GM18498 (cell line): ENCODE measurements around the gene ZNF652.
"Not testable (repeated sequence)": the region's sequence is repeated elsewhere in the genome, so short reads cannot be mapped to it uniquely, and the experiment has no call there.

Source experiments
- ATAC-seq: cut with Tn5 transposase; IDR thresholded peaks from one replicate; pipeline ENCODE4 v1.9.1; 2021; ENCODE audit warnings: mild to moderate bottlenecking, moderate library complexity; ENCODE audit not compliant: unreplicated experiment

Gene ZNF652

DNA sequence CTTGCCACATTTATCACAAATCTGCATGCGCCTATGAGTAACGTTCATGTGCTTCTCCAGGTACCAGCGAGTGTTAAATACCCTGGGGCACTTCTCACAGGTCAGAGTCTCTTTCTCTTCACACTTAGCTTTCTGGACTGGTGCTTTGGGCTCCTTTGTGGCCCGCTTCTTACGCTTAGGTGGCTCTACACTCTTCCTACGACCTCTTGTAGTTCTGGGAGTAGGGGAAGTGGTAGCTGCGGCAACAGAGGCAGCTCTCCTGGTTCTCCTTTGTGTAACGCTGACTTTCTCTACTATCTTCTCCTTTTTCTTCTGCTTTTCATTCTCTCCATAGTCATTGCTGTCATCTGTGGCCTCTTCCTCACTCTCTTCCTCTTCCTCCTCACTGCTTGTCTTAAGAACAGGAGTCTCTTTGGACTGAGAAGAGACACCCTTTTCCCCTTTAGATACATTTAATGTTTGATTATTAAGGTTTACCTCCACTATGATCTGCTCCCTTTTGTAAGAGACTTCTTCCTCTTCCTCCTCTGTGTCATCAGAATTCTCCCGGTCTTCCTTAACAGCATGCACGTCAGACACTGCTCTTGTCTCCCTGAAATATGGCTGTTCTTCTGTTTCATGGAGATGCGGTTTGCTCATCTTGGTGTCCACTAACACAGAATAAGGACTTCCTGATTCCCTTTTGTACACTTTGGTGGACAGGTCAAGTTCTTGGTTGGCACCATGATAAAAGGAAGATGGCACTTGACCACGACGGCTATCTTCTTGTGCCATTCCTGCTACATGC, 45.0 kb downstream of the ZNF652 start:
- no peak for ATAC-seq

DNA sequence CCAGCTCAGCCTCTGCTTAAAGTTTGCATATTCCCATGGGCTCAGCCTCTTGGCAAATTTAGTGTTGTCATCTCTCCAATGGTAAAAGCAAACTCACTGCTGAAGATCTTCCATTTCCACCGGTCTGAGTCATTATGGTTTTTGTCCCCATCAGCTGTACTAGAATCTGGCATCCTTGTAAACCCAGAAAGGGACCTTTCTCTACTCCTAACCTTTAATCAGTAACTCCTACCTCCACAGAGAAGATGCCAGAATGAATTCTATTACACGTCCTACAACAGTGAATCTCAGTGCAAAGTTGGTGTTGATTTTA, 45.8 kb downstream of the ZNF652 start:
- no peak for ATAC-seq

DNA sequence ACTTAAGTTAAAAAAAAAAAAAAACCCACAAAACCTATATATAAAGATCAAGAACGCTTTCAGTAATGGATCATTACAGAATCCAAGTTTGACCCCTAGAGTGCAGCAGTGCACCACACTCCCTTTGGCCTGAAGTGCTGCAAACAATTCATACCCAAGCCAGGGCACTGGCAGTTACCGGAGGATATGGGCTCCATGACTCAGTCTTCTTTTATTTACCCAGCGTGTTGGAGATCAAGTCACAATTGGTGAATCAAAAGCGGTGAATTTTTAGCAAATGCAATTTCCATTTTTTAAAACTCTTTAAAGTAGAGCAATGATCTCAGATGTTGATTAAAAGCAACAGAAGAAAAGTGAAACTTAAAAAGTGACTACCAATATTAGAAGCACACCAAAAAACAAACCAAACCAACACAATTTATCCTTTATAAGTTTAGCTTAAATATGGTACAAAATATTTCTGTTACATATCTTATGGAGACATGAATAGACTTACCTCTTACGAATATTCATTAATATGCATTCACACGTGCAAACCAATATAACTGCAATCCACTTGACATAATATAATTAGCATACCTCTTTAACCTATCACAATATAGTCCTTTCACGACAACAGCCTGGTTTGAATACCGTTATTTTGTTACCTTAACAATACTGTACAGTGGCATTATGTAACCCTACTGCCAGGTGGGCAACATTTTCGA, 46.3 kb downstream of the ZNF652 start:
- peak; percentile 76 for ATAC-seq

DNA sequence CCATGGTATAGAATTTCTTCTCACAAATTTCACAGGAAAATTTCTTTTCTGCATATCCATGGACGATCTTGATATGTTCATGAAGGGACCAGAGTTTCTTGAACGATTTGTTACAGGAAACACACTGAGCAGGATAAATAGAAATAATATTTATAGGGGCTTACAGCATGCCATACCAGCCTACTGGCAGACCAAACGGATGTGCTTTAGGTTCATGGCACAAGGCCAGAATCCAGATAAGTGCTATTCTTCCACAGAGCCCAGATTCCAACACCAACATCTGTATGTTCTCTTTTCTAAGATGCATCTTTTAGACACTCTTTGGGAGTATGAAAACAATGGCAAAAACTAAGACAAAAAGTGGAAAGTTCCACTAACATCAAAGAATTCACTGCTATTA, 49.3 kb downstream of the ZNF652 start:
- ATAC-seq: no peak

DNA sequence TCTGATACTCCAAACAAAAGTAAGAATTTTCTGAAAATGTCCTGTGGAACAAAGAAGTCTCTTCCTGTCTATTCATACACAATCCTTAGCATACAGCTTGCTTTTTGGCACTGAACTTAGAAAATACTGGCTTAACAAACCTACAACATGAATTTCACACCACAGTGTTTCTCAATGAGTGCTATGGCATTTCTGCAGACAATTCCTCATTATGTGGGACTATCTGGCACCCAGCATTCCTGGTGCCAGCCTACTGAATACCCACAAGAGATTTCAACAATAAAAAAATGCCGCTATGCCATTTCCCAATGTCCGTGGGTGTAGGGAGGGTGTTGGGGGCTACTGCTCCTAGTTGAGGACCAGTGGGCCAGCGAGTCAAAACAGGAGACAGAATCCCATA, 62.1 kb downstream of the ZNF652 start:
- ATAC-seq: no peak

DNA sequence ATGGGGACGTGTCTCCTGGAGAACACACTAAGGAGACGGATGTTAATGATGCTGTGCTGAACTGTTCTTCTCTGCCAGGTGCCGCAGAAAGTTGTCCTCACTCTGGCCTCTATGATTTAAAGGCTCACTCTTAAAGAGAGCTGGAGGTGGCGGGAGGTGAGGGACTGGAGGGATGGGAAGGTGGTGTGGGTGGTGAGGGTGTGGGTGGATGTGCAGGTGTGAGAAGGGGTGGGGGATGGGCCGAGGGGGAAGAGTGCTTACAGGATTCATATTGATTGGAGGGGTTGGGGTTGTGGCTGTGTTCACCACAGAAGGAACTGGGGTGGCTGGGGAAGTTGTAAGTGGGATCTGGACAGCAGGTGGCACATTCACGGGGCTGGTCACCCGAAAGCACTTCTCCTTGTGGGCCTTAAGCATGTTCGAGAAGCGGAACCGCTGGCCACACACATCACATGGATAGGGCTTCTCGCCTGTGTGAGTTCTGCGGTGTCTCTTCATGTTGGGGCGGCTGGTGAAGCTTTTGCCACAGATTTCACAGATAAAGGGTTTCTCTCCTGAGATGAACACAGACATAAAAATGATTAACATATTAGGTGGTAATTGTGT, 63.6 kb downstream of the ZNF652 start:
- no peak for ATAC-seq

DNA sequence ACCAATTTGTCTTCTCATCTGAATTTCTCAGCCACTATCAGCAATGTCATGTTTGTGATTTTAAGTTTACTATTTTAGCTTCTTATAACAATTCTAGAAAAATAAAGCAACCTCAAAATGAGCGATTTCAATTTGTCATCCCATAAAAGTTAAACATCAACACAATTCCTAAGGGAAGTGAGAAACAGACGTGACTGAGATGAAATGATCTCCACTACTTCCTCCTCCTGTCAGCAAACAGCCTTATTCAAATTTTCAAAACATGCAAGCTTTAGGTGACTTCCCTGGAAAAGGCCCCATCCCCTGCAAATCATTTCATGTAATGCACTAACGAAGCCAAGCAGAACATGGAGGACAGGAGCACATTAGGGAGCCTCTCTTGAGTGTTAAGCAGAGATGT, 64.9 kb downstream of the ZNF652 start:
- no peak for ATAC-seq

DNA sequence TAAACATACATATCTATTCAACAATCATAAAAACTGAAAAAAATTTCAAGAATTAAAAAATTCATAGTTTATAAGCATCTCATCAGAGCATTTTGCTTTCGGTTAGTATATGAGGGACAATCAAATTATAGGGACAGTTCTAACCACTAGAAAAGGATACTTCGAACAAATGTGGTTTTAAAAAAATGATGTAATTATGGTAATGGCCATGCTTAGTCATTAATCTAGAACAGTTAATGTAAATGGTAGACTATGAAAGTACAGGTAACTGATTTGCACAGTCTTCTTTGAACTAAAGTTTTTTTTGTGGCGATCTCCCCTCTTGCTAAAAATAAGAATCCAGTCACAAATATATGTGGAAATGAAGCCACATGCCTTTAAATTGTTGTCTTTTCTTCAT, 67.9 kb downstream of the ZNF652 start:
- ATAC-seq: no peak

DNA sequence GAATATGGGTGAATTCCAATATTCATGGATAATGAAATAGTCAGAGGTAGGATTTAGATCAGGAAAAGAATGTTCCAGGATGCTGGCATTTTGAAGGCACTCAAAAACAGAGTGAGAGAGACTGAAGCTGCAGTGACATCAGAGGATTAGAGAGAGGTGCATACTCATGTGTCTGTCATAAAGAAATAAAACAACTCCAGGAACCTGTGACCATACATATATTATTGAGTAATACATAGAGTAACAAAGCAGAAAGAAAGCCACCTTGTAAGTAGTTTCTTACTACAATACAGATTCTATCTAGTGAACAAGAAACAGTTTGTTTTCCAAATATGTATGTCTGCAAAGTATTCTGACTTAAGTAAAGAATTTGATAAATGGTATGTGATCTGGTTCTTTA, 69.1 kb downstream of the ZNF652 start:
- ATAC-seq: no peak

DNA sequence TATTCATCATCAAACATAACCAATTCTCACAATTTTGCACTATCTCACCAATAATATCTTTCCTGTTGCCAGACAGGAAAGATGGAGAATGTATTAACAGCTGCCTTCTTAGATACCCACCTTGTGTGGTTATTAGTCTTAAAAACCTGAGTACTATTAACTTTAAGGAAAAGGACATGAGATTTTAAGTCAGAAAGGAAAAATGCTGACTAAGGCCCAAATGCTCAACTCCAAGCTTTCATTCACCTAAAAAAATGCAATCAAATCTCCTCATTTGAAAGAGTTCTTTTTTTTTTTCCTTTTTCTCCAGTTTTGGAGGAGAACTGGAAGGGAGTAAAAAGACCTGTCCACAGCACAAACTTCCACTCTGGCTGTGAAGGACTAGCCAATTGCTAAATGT, 70.1 kb downstream of the ZNF652 start:
- no peak for ATAC-seq

DNA sequence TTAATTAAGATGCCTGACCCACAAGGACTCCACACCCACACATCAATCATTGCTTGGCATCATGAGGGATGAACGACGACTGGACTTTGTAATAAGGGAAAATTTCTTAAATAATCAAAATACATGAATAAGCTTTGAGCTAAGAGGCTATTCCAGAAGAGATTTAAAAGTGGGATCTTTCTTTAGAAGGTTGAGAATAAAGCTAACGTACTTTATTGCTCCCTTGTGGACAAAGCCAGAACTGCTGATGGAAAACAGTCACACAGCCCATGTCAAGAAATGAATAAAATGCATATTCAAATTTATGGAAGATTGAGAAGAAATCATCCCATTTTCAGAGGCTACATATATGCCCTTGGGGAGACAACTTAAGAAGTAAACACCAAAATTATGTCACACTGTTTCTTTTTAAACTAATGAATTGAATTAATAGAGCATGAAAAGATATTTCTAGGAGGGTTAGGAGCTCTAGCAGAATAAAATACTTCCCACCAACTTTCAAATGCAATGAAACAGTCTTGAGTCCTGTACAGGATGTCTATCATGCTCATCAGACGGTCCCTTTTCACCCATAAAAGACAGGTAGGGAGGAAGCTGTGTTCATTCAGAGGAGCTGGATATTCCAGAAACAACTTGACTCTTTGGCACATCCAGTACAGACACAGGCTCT, 71.2 kb downstream of the ZNF652 start:
- ATAC-seq: no peak

DNA sequence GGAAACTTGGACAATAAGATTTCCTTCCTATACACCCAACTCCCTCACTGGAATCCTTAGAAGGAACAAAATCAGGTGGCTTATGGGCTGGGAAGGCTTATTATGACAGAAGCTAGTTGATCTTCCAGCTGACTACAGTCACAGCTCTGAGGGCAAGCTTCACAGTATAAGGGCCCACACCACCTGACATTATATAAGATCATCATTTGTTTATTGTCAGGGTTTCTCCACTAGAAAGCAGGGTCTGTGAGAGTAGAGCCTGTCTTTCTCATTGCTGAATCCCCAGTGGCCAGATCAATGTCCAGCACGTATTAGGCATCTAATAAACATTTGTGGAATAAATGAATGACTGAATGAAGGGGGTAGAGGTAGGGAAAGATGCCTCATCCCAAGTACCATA, 73.7 kb downstream of the ZNF652 start:
- no peak for ATAC-seq

DNA sequence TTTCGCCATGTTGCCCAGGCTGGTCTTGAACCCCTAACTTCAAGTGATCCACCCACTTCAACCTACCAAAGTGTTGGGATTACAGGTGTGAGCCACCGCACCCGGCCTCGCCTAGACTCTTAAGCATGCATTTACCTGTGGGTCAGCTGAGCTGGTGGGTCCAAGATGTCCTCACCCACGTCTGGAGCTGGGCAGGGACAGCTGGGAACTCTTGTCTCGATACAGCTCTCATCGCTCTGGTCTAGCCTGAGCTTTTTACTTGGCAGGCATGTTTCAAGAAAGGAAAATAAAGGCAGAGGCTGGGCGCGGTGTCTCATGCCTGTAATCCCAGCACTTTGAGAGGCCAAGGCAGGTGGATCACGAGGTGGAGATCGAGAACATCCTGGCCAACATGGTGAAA, 74.6 kb downstream of the ZNF652 start:
- ATAC-seq: no peak

DNA sequence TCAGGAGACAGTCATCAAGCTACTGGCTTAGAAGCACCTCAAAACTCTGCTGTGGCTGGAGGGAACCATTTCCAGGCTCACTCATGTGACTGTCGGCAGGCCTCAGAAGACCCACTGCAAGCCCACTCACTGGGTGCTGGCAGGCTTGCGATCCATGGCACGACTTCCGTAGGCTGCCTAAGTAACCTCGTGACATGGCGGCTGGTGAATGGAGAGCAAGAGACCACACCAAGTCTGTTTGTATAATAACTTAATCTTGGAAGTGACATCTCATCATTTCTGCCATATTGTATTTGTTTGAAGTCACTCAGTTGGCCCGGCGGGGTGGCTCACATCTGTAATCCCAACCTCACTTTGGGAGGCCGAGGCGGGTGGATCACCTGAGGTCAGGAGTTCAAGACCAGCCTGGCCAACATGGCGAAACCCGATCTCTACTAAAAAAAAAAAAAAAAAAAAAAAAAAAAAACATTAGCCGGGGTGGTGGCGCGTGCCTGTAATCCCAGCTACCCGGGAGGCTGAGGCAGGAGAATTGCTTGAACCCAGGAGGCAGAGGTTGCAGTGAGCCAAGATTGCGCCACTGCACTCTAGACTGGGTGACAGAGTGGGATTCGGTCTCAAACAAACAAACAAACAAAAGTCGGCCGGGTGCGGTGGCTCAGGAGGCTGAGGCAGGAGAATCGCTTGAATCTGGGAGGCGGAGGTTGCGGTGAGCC, 75.6 kb downstream of the ZNF652 start:
- ATAC-seq: not testable (repeated sequence)

DNA sequence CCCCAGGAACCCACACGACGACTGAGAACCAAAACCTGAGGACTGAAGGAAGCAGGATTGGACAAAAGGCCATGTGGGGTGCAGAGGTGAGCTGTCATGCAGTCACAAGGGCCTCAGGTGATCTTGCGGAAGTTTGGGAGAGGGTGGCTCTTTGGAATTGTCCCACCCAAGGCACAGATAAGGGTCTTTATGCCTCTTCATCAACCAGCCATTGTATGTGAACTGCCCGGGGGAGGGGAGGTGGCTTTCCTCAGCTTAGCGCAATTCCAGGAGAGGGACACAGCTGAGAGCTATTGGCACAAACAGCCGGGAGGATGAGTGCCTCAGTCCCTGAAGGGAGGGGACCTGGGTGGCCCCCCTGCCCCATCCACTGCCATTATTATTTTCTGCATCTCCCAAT, 76.3 kb downstream of the ZNF652 start:
- no peak for ATAC-seq

DNA sequence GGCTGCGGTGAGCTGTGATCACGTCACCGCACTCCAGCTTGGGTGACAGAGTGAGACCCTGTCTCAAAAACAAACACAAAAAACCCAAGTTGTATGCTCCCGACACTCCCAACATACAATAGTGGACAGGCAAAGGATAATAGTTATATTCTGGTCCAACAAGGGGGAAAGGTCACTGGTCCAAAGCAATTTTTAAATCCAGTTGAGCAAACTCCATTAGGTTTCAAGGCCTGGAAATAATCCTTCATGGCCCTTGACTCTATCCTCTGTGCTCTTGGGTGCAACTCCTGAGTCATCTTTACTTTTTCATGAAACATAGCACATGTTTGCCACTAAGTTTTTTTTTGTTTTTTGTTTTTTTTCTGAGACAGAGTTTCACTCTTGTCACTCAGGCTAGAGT, 81.1 kb downstream of the ZNF652 start:
- no peak for ATAC-seq

DNA sequence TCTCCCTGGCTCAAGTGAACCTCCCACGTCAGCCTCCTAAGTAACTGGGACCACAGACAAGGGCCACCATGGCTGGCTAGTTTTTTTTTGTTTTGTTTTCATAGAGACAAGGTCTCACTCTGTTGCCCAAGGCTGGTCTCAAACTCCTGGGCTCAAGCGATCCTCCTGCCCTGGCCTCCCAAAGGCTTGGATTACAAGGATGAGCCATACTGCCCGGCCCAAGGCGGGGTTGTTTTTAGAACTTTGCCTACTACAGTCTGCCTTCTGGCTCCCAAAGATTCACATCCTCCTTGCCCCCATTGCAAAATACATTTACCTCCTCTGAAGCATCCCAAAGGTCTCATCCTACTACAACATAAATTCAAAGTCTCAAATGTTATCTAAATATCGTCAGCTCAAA, 82.0 kb downstream of the ZNF652 start:
- ATAC-seq: no peak

DNA sequence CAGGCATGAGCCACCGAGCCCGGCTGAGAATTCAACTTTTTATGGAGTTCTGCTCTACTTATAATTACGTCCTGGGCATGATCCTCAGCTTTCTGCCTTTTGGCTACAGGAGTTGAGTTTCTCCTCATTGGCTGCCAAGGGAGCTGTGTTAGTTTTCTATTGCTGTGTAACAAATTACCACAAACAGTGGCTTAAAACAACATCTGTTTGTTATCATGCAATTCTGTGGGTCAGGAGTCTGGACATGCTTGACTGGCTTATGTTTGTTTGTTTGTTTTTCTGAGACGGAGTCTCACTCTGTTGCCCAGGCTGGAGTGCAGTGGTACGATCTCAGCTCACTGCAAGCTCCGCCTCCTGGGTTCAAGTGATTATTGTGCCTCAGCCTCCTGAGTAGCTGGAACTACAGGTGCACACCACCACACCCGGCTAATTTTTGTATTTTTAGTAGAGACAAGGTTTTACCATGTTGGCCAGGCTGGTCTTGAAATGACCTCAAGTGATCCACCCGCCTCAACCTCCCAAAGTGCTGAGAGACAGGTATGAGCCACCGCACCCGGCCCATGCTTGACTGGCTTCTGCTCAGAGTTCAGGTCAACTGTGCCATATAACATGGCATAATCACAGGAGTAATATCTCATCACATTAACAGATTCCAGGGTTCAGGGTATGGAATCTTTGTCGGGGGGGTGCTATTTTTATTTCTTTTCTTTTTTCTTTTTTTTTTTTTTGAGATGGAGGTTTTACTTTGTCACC, 82.6 kb downstream of the ZNF652 start:
- ATAC-seq: not testable (repeated sequence)

DNA sequence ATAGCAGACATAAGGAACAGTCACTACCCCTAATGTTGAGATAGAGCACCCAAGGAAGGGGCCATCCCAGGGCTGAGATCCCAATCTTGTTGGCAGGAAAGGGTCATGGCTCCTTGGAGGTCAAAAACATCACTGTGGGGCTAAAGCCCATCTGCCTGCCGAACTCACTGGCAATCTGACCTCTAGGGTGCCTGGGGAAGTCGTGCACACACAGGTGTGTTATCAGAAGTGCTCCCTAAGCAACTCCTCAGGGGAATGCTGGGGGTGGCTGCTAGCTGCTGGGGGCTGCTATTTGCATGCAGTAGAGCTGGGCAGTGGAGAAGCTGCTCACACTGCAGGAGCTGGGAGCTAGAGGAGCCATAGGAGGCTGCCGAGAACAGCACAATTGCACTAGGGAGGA, 84.0 kb downstream of the ZNF652 start:
- ATAC-seq: no peak

DNA sequence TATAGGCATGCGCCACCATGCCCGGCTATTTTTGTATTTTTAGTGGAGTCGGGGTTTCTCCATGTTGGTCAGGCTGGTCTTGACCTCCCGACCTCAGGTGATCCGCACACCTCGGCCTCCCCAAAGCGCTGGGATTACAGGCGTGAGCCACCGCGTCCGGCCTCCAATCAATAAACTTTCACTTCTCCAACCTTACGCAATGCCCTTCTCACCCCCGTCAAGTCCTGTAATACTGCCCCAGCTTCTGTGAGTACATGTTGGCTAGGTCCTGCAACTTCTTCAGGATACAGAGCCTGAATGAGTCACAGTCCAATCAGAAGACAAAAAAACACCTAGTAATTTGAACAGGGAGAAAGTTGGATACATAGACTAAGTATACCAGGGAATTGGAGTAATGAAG, 84.4 kb downstream of the ZNF652 start:
- no peak for ATAC-seq
